ENCODE measurements around the gene MTHFSD.

GRCh38 chr16:86499440-86499786, 55.6 kb downstream of the MTHFSD start:
- TF ChIP-seq L3MBTL2 (conservative IDR thresholded peaks at IDR 0.05) = no peak
- no peak for TF ChIP-seq TARDBP (IDR thresholded peaks at IDR 0.05)
- no peak for TF ChIP-seq SUZ12 (IDR thresholded peaks at IDR 0.05)
- no peak for TF ChIP-seq FOXA1 (IDR thresholded peaks at IDR 0.05)
- TF ChIP-seq BHLHE40 (IDR thresholded peaks at IDR 0.05; ENCODE audit: borderline replicate concordance) = no peak
